Astrocyte of the spinal cord (primary cell): Measurements from ENCODE around the gene CHID1.
A peak's percentile ranks its signal among the peaks of the same experiment; 100 is the strongest.

ENCODE experiments used
- DNase-seq: peaks from one replicate; pipeline ENCODE4 v3.0.0; 2011; ENCODE audit warnings: low read depth, low spot score
- H3K4me3 ChIP-seq: 2 replicates; pipeline ENCODE4 v1.5.1; 2011; ENCODE audit warnings: low read depth, mild to moderate bottlenecking, low read length, moderate library complexity
- in situ Hi-C: cut with HindIII; loops from 2 replicates; pipeline ENCODE4 v1.10.0; 2017; ENCODE audit warnings: low sequenced_read_pairs
- TF ChIP-seq, protein P1 (sequence below): IDR thresholded peaks from 2 replicates; pipeline ENCODE4 v1.5.1; 2012; ENCODE audit warnings: low read depth, mild to moderate bottlenecking, low read length, inconsistent platforms

Gene CHID1

DNA sequence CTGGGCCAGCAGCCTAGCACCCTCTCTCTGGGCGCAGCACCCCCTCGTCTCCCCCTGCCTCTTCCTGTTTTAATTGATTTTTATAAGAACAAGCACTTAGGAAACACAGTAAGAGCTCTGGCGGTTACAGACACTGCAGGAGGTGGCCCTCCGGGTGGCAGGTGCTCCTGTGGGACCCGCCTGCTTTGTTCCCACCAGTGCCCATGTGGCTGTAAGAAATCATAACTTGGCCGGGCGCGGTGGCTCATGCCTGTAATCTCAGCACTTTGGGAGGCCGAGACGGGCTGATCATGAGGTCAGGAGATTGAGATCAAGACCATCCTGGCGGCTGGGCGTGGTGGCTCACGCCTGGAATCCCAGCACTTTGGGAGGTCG is 49.5 kb downstream of the CHID1 start:
- no peak for DNase-seq
- TF ChIP-seq, protein P1, sequence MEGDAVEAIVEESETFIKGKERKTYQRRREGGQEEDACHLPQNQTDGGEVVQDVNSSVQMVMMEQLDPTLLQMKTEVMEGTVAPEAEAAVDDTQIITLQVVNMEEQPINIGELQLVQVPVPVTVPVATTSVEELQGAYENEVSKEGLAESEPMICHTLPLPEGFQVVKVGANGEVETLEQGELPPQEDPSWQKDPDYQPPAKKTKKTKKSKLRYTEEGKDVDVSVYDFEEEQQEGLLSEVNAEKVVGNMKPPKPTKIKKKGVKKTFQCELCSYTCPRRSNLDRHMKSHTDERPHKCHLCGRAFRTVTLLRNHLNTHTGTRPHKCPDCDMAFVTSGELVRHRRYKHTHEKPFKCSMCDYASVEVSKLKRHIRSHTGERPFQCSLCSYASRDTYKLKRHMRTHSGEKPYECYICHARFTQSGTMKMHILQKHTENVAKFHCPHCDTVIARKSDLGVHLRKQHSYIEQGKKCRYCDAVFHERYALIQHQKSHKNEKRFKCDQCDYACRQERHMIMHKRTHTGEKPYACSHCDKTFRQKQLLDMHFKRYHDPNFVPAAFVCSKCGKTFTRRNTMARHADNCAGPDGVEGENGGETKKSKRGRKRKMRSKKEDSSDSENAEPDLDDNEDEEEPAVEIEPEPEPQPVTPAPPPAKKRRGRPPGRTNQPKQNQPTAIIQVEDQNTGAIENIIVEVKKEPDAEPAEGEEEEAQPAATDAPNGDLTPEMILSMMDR: no peak
- no peak overlapping the region for H3K4me3 ChIP-seq
- in situ Hi-C loops: no loop called here

GRCh38 chr11:860234-861104 is 50.1 kb downstream of the CHID1 start:
- H3K4me3 ChIP-seq: no peak overlapping the region
- DNase-seq: no peak
- TF ChIP-seq, protein P1: no peak
- in situ Hi-C loops: no loop called here

GRCh38 chr11:859394-860131 is 51.0 kb downstream of the CHID1 start:
- in situ Hi-C loops: no loop called here
- TF ChIP-seq, protein P1: no peak
- peak overlapping the region; percentile 5 for H3K4me3 ChIP-seq
- peak; percentile 84 for DNase-seq

- in situ Hi-C loops: no loop called here
- TF ChIP-seq, protein P1: no peak
- H3K4me3 ChIP-seq: no peak overlapping the region
- DNase-seq: no peak
These were observed 51.8 kb downstream of the CHID1 start for GRCh38 chr11:858762-859339.

- TF ChIP-seq, protein P1: no peak
- in situ Hi-C loops: no loop called here
- no peak for DNase-seq
- H3K4me3 ChIP-seq: no peak overlapping the region
These were observed 52.4 kb downstream of the CHID1 start for GRCh38 chr11:858053-858761.

DNA sequence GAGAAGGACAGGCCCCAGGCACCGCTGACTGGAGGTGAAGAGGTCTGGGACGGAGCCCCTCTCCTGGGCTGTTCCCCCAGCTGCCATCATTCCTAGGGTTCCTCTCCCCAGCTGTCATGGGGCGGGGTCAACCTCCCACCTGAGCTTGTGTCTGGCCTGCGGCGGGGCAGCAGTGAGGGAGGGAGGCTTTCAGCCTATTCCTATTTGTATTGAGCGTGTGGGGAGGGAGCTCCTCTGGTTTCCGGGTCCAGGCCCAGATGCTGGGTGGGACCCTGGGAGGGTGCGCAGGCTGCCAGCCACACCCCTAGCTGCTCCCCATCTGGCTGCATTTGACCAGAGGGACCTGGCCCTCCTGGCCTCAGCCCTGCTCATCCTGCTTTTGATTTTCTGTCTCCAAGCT is 54.2 kb downstream of the CHID1 start:
- DNase-seq: no peak
- TF ChIP-seq, protein P1: no peak
- in situ Hi-C loops: no loop called here
- H3K4me3 ChIP-seq: no peak overlapping the region
